NCI-H2107 treated with DMSO at 0.1 percent for 48 hours (cell line): Measurements from ENCODE around the gene MIGA2.
"Not testable (repeated sequence)": the region's sequence is repeated elsewhere in the genome, so short reads cannot be mapped to it uniquely, and the experiment has no call there.

ENCODE experiments used
- DNase-seq: peaks from one replicate; lab custom pipeline; 2025; ENCODE audit not compliant: unreplicated experiment; lab: John Stamatoyannopoulos, UW

Gene MIGA2

GRCh38 chr9:129011170-129011569, 25.3 kb upstream of the MIGA2 start:
- no peak for DNase-seq

- no peak for DNase-seq
These were observed 24.7 kb upstream of the MIGA2 start for GRCh38 chr9:129011761-129012181.

- no peak for DNase-seq
These were observed 24.1 kb upstream of the MIGA2 start for GRCh38 chr9:129012343-129012742.

GRCh38 chr9:129012893-129013448, 23.5 kb upstream of the MIGA2 start:
- DNase-seq, result no peak

- DNase-seq, result no peak
These were observed 22.8 kb upstream of the MIGA2 start for GRCh38 chr9:129013674-129014073.

GRCh38 chr9:129014124-129014523, 22.3 kb upstream of the MIGA2 start:
- DNase-seq, result no peak

- no peak for DNase-seq
These were observed 21.8 kb upstream of the MIGA2 start for GRCh38 chr9:129014608-129015007.

- no peak for DNase-seq
These were observed 15.3 kb upstream of the MIGA2 start for GRCh38 chr9:129021091-129021490.

GRCh38 chr9:129022037-129022436, 14.4 kb upstream of the MIGA2 start:
- DNase-seq, result no peak

- peak; percentile 61 for DNase-seq
These were observed 13.2 kb upstream of the MIGA2 start for GRCh38 chr9:129023036-129023907.

GRCh38 chr9:129023908-129024233, 12.6 kb upstream of the MIGA2 start:
- no peak for DNase-seq

GRCh38 chr9:129026442-129027223, 9.8 kb upstream of the MIGA2 start:
- no peak for DNase-seq

- no peak for DNase-seq
These were observed 9.2 kb upstream of the MIGA2 start for GRCh38 chr9:129027224-129027684.

GRCh38 chr9:129027685-129028191, 8.7 kb upstream of the MIGA2 start:
- DNase-seq, result no peak

- peak; percentile 74 for DNase-seq
These were observed 8.0 kb upstream of the MIGA2 start, which contains the start of gene SH3GLB2 for GRCh38 chr9:129028192-129028966. TSS of gene SH3GLB2 (minus strand) at chr9:129028331. CDS start at chr9:129028154, 177 bp downstream.

- DNase-seq, result no peak
These were observed 6.2 kb upstream of the MIGA2 start for GRCh38 chr9:129030191-129030590.

- no peak for DNase-seq
These were observed 4.9 kb upstream of the MIGA2 start for GRCh38 chr9:129031514-129031913.

- no peak for DNase-seq
These were observed 3.8 kb upstream of the MIGA2 start for GRCh38 chr9:129032541-129033159.

- DNase-seq, result no peak
These were observed 3.2 kb upstream of the MIGA2 start for GRCh38 chr9:129033216-129033615.

GRCh38 chr9:129035838-129036237, 588 bp upstream of the MIGA2 start:
- DNase-seq, result not testable (repeated sequence)
